ENCODE results near the gene RBPJ.

The RBPJ gene

DNA sequence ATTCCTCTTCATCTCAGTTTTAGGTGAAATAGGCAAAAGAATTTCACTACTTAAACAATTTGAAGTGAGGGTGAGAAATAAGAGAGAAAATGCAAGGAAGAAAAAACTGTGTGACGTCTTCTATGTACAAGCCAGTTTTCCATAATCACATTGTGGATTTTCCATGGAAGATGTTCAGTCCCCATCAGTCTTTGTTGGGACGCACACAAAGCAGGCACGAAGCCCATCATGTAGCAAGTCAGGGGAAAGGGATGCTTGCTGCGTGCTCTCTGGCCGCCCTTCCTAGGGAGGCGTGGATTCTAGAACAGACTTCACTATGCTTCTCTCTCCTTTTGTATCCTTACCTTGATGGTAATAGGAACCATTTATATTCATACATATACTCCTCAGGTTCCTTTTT lies 54.7 kb downstream of the RBPJ start:
- TF ChIP-seq, protein P1, sequence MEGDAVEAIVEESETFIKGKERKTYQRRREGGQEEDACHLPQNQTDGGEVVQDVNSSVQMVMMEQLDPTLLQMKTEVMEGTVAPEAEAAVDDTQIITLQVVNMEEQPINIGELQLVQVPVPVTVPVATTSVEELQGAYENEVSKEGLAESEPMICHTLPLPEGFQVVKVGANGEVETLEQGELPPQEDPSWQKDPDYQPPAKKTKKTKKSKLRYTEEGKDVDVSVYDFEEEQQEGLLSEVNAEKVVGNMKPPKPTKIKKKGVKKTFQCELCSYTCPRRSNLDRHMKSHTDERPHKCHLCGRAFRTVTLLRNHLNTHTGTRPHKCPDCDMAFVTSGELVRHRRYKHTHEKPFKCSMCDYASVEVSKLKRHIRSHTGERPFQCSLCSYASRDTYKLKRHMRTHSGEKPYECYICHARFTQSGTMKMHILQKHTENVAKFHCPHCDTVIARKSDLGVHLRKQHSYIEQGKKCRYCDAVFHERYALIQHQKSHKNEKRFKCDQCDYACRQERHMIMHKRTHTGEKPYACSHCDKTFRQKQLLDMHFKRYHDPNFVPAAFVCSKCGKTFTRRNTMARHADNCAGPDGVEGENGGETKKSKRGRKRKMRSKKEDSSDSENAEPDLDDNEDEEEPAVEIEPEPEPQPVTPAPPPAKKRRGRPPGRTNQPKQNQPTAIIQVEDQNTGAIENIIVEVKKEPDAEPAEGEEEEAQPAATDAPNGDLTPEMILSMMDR (IDR thresholded peaks at IDR 0.05; ENCODE audit: low read depth, low read length, missing control alignments) = no peak
- no peak for DNase-seq
- Histone ChIP-seq H3K27me3 (replicated peaks) (no peaks in the 10 kb centered on the region), H3K4me3 (ENCODE audit: low read depth, low read length) (no peak overlapping the region), H3K27ac (no peak overlapping the region), H3K36me3 (replicated peaks) (no peaks in the 10 kb centered on the region)
- in situ Hi-C loops (cut with HindIII; ENCODE audit: low pct_ligation_motif_present, low sequenced_read_pairs) = no loop called here

DNA sequence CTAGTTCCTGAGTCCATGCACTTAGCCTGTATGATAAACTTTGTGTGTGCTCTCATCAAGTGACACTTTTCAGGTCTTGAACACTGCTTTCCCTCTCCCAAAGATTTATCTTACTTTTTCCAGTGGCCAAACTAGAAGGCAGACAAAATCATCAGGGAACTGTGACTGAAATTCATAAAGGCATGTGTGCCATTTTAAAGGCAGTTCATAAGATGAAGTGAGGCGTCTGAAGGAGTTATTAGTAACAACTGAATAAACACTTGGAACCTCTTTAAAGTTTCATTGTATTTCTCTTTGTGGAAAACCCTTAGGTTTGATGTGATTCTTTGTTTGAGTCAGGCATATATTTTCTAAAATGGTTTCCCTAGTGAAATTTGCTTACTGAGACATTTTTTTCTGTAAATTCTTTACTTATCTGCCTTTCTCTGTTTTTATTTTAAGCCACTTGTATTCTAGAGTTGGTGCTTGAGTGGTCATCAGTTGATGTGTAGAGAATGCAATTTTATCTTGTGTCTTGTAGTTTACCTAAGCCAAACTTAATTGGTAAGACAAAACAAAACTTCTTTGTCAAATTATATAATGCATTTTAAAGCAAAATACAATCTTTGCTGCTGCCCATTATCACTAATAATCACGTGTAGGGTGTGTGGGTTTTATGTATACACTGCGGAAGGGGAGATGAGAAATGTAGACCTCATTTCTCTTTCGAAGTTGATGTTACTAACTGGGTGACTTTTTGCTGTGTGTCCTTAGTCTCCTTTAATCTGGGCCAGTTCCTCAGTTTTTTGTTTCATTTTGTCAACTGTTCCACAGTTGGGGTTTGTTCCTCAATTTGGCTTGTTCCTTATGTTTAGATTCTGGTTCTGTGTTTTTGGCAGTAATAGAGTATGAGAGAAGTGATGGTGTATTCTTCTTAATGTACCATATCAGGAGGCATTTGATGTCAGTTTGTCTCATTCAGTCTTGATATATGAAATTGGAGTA lies 56.8 kb downstream of the RBPJ start:
- TF ChIP-seq, protein P1 (IDR thresholded peaks at IDR 0.05; ENCODE audit: low read depth, low read length, missing control alignments) = no peak
- no peaks in the 10 kb centered on the region for H3K36me3 ChIP-seq (replicated peaks)
- no peak for DNase-seq
- H3K4me3 ChIP-seq (ENCODE audit: low read depth, low read length) = no peak overlapping the region
- in situ Hi-C loops (cut with HindIII; ENCODE audit: low pct_ligation_motif_present, low sequenced_read_pairs) = no loop called here
- H3K27ac ChIP-seq = no peak overlapping the region
- no peaks in the 10 kb centered on the region for H3K27me3 ChIP-seq (replicated peaks)

DNA sequence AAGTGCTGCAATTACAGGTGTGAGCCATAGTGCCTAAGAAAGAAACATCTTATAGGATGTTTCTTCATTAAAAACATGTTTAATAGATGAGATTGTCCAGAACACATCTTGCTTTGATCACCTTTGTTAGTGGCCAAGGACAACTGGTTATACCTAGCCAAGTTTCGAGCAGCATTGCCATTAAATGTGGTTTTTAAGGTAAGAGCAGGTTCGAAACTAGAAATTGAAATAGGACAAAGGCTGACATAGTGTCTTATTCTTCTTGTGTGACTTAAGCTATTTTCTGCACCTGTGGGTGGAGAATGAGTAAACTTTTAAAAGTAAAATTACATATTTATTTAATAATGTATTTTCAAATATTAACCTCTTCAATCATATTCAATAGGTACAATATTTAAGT lies 59.0 kb downstream of the RBPJ start:
- in situ Hi-C loops (cut with HindIII; ENCODE audit: low pct_ligation_motif_present, low sequenced_read_pairs) = no loop called here
- Histone ChIP-seq H3K27ac (no peak overlapping the region), H3K36me3 (replicated peaks) (no peaks in the 10 kb centered on the region), H3K27me3 (replicated peaks) (no peaks in the 10 kb centered on the region), H3K4me3 (ENCODE audit: low read depth, low read length) (no peak overlapping the region)
- TF ChIP-seq, protein P1 (IDR thresholded peaks at IDR 0.05; ENCODE audit: low read depth, low read length, missing control alignments) = no peak
- no peak for DNase-seq

DNA sequence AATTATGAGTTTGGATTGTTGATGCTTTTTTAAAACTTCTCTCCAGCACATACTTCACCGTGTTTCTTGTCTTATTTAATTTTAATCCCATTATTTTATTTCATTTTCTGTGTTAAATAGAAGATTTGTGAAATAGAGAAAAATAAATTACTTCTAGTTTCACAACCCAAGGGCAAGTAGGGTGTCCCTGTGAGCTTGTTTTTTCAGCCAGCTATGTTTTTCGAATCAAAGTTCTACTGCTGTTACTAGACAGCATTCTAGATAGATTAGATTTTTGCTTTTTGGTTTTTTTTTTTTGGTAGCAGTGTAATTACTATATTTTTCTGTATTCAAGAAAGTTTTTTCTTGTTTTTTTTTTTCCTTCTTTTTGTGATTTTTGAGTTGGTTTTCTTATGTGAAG lies 59.9 kb downstream of the RBPJ start:
- H3K27ac ChIP-seq = no peak overlapping the region
- no peak for DNase-seq
- no peak overlapping the region for H3K4me3 ChIP-seq (ENCODE audit: low read depth, low read length)
- in situ Hi-C loops (cut with HindIII; ENCODE audit: low pct_ligation_motif_present, low sequenced_read_pairs) = no loop called here
- no peaks in the 10 kb centered on the region for H3K27me3 ChIP-seq (replicated peaks)
- TF ChIP-seq, protein P1 (IDR thresholded peaks at IDR 0.05; ENCODE audit: low read depth, low read length, missing control alignments) = no peak
- H3K36me3 ChIP-seq (replicated peaks) = no peaks in the 10 kb centered on the region

DNA sequence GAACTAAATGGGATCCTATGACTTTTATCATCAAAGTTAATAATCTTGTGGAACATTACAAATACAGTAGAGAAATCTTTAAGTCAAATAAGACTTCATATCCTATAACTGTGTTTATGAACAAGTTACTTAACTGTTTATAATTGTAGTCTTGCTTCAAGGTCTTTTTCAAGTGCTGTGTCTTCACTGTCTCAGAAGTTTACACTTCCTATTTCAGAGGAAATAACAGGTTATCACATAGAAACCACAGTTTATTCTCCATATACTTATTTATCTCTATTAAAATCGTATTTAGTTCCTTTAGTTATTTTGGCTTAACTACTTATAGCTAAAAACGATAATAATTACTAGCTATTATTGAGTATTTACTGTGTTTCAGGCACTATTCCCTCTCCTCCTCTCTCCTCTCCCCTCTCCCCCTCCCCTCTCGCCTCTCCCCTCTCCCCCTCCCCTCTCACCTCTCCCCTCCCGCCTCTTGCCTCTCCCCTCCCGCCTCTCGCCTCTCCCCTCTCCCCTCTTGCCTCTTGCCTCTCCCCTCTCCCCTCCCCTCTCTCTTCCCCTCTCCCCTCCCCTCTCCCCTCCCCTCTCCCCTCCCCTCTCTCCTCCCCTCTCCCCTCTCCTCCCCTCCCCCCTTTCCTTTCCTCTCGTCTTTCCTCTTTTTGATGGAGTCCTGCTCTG lies 63.7 kb downstream of the RBPJ start:
- no peaks in the 10 kb centered on the region for H3K36me3 ChIP-seq (replicated peaks)
- no peaks in the 10 kb centered on the region for H3K27me3 ChIP-seq (replicated peaks)
- H3K4me3 ChIP-seq (ENCODE audit: low read depth, low read length) = no peak overlapping the region
- in situ Hi-C loops (cut with HindIII; ENCODE audit: low pct_ligation_motif_present, low sequenced_read_pairs) = no loop called here
- no peak overlapping the region for H3K27ac ChIP-seq
- TF ChIP-seq, protein P1 (IDR thresholded peaks at IDR 0.05; ENCODE audit: low read depth, low read length, missing control alignments) = no peak
- DNase-seq = no peak

Data from brain microvascular endothelial cell (primary cell).